H9 (cell line): ENCODE data around the gene RIMBP2. TPM values are rescaled to one million over a fixed set of nuclear protein-coding genes. Genes with fewer than 3 reads are reported as not detected.

Source experiments
- DNase-seq: peaks from one replicate; pipeline ENCODE4 v3.0.0-alpha.2; 2017
- H2AFZ ChIP-seq: one replicate; pipeline ENCODE4 v1.6.1; 2013; ENCODE audit warnings: mild to moderate bottlenecking, low read length, control low read depth, moderate library complexity
- H2AK5ac ChIP-seq: 2 replicates; pipeline ENCODE4 v1.6.1; 2013; ENCODE audit warnings: low read length, control low read depth, mixed read lengths; ENCODE audit not compliant: insufficient read length
- H2BK120ac ChIP-seq: one replicate; pipeline ENCODE4 v1.6.1; 2013; ENCODE audit warnings: low read depth, mild to moderate bottlenecking, low read length, control low read depth, inconsistent platforms; ENCODE audit not compliant: poor library complexity, severe bottlenecking
- H2BK12ac ChIP-seq: 2 replicates; pipeline ENCODE4 v1.6.1; 2013; ENCODE audit warnings: low read length, control low read depth, mixed read lengths, low read depth; ENCODE audit not compliant: insufficient read length
- H2BK15ac ChIP-seq: 2 replicates; pipeline ENCODE4 v1.6.1; 2013; ENCODE audit warnings: low read depth, low read length, control low read depth
- H2BK20ac ChIP-seq: one replicate; pipeline ENCODE4 v1.6.1; 2013; ENCODE audit warnings: low read depth, mild to moderate bottlenecking, low read length, control low read depth, inconsistent platforms; ENCODE audit not compliant: poor library complexity, severe bottlenecking
- H2BK5ac ChIP-seq: 2 replicates; pipeline ENCODE4 v1.6.1; 2013; ENCODE audit warnings: low read length, control low read depth, mixed read lengths; ENCODE audit not compliant: insufficient read length
- H3K14ac ChIP-seq: 2 replicates; pipeline ENCODE4 v1.6.1; 2013; ENCODE audit warnings: low read length, control low read depth; ENCODE audit not compliant: insufficient read depth
- H3K18ac ChIP-seq: 2 replicates; pipeline ENCODE4 v1.6.1; 2013; ENCODE audit warnings: low read depth, mild to moderate bottlenecking, mixed read lengths, low read length, control low read depth; ENCODE audit not compliant: insufficient read length
- H3K23ac ChIP-seq: 2 replicates; pipeline ENCODE4 v1.6.1; 2013; ENCODE audit warnings: low read length, control low read depth, mixed read lengths, low read depth; ENCODE audit not compliant: insufficient read length
- H3K23me2 ChIP-seq: 2 replicates; pipeline ENCODE4 v1.6.1; 2013; ENCODE audit warnings: low read depth, mild to moderate bottlenecking, mixed read lengths, low read length, control low read depth; ENCODE audit not compliant: insufficient read length, poor library complexity, severe bottlenecking
- H3K27ac ChIP-seq: 2 replicates; pipeline ENCODE4 v1.5.1; 2013; ENCODE audit warnings: low read length, control low read depth, mixed read lengths, low read depth; ENCODE audit not compliant: insufficient read length
- H3K27me3 ChIP-seq: 2 replicates; pipeline ENCODE4 v1.6.1; 2013; ENCODE audit warnings: low read length, control low read depth, inconsistent platforms; ENCODE audit not compliant: insufficient read depth
- H3K4ac ChIP-seq: 2 replicates; pipeline ENCODE4 v1.6.1; 2013; ENCODE audit warnings: low read depth, mild to moderate bottlenecking, control low read depth, inconsistent platforms, low read length, moderate library complexity
- H3K4me1 ChIP-seq: 2 replicates; pipeline ENCODE4 v1.6.1; 2013; ENCODE audit warnings: low read length, control low read depth, inconsistent platforms; ENCODE audit not compliant: insufficient read depth
- H3K4me2 ChIP-seq: 2 replicates; pipeline ENCODE4 v1.6.1; 2013; ENCODE audit warnings: low read length, control low read depth, mixed read lengths; ENCODE audit not compliant: insufficient read length, insufficient read depth
- H3K56ac ChIP-seq: 2 replicates; pipeline ENCODE4 v1.6.1; 2013; ENCODE audit warnings: low read depth, mild to moderate bottlenecking, mixed read lengths, low read length, control low read depth; ENCODE audit not compliant: insufficient read length
- H3K79me1 ChIP-seq: 2 replicates; pipeline ENCODE4 v1.6.1; 2013; ENCODE audit warnings: low read depth, mild to moderate bottlenecking, moderate library complexity, low read length, control low read depth, inconsistent platforms; ENCODE audit not compliant: insufficient read depth, poor library complexity, severe bottlenecking
- H3K79me2 ChIP-seq: 2 replicates; pipeline ENCODE4 v1.6.1; 2013; ENCODE audit warnings: low read length, control low read depth, inconsistent platforms; ENCODE audit not compliant: insufficient read depth
- H3K9ac ChIP-seq: 2 replicates; pipeline ENCODE4 v1.6.1; 2013; ENCODE audit warnings: low read length, control low read depth, mixed read lengths; ENCODE audit not compliant: insufficient read length; ENCODE audit errors: extremely low read depth
- H3K9me3 ChIP-seq: one replicate; pipeline ENCODE4 v1.6.1; 2013; ENCODE audit warnings: low read depth, low read length, inconsistent platforms; ENCODE audit not compliant: control insufficient read depth
- H3T11ph ChIP-seq: one replicate; pipeline ENCODE4 v1.6.1; 2013; ENCODE audit warnings: mild to moderate bottlenecking, low read length, control low read depth, inconsistent platforms
- H4K20me1 ChIP-seq: one replicate; pipeline ENCODE4 v1.6.1; 2013; ENCODE audit not compliant: control insufficient read depth, insufficient read length, insufficient read depth
- H4K5ac ChIP-seq: 2 replicates; pipeline ENCODE4 v1.6.1; 2013; ENCODE audit warnings: low read depth, mild to moderate bottlenecking, mixed read lengths, low read length, control low read depth; ENCODE audit not compliant: insufficient read length
- H4K8ac ChIP-seq: replicated peaks from 2 replicates; pipeline ENCODE4 v1.6.1; 2013; ENCODE audit warnings: low read length, control low read depth, mixed read lengths, low read depth; ENCODE audit not compliant: insufficient read length
- H4K91ac ChIP-seq: 2 replicates; pipeline ENCODE4 v1.6.1; 2013; ENCODE audit warnings: low read depth, mild to moderate bottlenecking, moderate library complexity, mixed read lengths, low read length, control low read depth; ENCODE audit not compliant: insufficient read length
- H3K27ac Mint-ChIP-seq, 3 experiments: 2 replicates in 2 of 3; 3 replicates in 1 of 3; pipeline ENCODE4 v1.8.0; 2020 to 2021; ENCODE audit warnings: mixed read lengths in 3 of 3, mild to moderate bottlenecking in 1 of 3, moderate library complexity in 1 of 3
- H3K27me3 Mint-ChIP-seq: 2 replicates; pipeline ENCODE4 v1.8.0; 2021; ENCODE audit warnings: low read depth, mild to moderate bottlenecking, moderate library complexity, mixed read lengths
- H3K36me3 Mint-ChIP-seq, 3 experiments: 2 replicates in 2 of 3; 3 replicates in 1 of 3; pipeline ENCODE4 v1.8.0; 2020 to 2021; ENCODE audit warnings: low read depth in 3 of 3, mixed read lengths in 3 of 3; ENCODE audit not compliant: insufficient read depth in 1 of 3
- H3K4me1 Mint-ChIP-seq, 2 experiments: 2 replicates each; pipeline ENCODE4 v1.8.0; 2020; ENCODE audit warnings: mixed read lengths in 2 of 2
- H3K4me3 Mint-ChIP-seq, 2 experiments: 2 replicates in 1 of 2; 3 replicates in 1 of 2; pipeline ENCODE4 v1.8.0; 2020 to 2021; ENCODE audit warnings: mild to moderate bottlenecking in 2 of 2, mixed read lengths in 2 of 2, moderate library complexity in 1 of 2
- H3K9me3 Mint-ChIP-seq, 2 experiments: 2 replicates in 1 of 2; 3 replicates in 1 of 2; pipeline ENCODE4 v1.8.0; 2020; ENCODE audit warnings: mild to moderate bottlenecking in 2 of 2, mixed read lengths in 2 of 2, moderate library complexity in 1 of 2
- CTCF ChIP-seq: fragments of 200-600 bp; sonication (generic); conservative IDR thresholded peaks from 3 replicates; pipeline ENCODE4 v1.8.0; 2021; ENCODE audit warnings: antibody characterized with exemption, mild to moderate bottlenecking
- WGBS: extraction: QIAGEN DNeasy Blood & Tissue Kit; methylation state at CpG from one replicate; pipeline ENCODE4 v1.1.7; 2013; ENCODE audit warnings: missing lambda C conversion rate, low lambda C conversion rate, mixed read lengths; ENCODE audit not compliant: insufficient read length; ENCODE audit errors: extremely low coverage; 5-methylcytosine and 5-hydroxymethylcytosine counted together
- total RNA-seq: library from RNA; stranded (reverse); gene quantifications from 2 replicates; pipeline ENCODE4 v1.2.1, GENCODE V29; 2021

Gene RIMBP2
- total RNA-seq, 1 experiment from 2014 or later, result 0.70 TPM

GRCh38 chr12:130573766-130574165 is 142.3 kb downstream of the RIMBP2 start:
- H3K18ac ChIP-seq, result no peak overlapping the region
- H2BK12ac ChIP-seq, result no peak overlapping the region
- H3K4me1 ChIP-seq, result no peaks in the 10 kb centered on the region
- H4K5ac ChIP-seq, result no peak overlapping the region
- no peak overlapping the region for H3K4ac ChIP-seq
- H3K4me2 ChIP-seq, result no peak overlapping the region
- H2AFZ ChIP-seq, result no peak overlapping the region
- no peak overlapping the region for H2AK5ac ChIP-seq
- no peaks in the 10 kb centered on the region; the same call in 1 of the 2 replicates for H3K27me3 ChIP-seq
- no peak overlapping the region for H2BK120ac ChIP-seq
- H4K91ac ChIP-seq, result no peak overlapping the region
- H3K23me2 ChIP-seq, result no peaks in the 10 kb centered on the region
- TF ChIP-seq CTCF, result no peak
- no peaks in the 10 kb centered on the region for H3K9me3 ChIP-seq
- H3K56ac ChIP-seq, result no peak overlapping the region
- H2BK20ac ChIP-seq, result no peak overlapping the region
- H3K36me3 Mint-ChIP-seq, result 0 out of 7 replicates have a peak, but pooled peaks cover 0 to 2% (median 0%) of the 10 kb centered on the region in 3 experiments
- no peaks in the 10 kb centered on the region; the same call in none of the 2 replicates for H3K27me3 Mint-ChIP-seq
- H3K9me3 Mint-ChIP-seq, result no peaks in the 10 kb centered on the region; a peak in 1 of 5 replicates
- H3K27ac ChIP-seq, result no peak overlapping the region
- no peak overlapping the region for H3K4me3 Mint-ChIP-seq
- no peak overlapping the region for H3K23ac ChIP-seq
- H4K8ac ChIP-seq, result no peak overlapping the region
- H3K27ac Mint-ChIP-seq, result no peak overlapping the region; a peak in 1 of 7 replicates
- H2BK15ac ChIP-seq, result no peak overlapping the region
- H3T11ph ChIP-seq, result no peak overlapping the region
- no peaks in the 10 kb centered on the region for H3K79me2 ChIP-seq
- no peak for DNase-seq
- no peaks in the 10 kb centered on the region for H3K79me1 ChIP-seq
- no peak overlapping the region for H3K9ac ChIP-seq
- no peak overlapping the region for H2BK5ac ChIP-seq
- no peak overlapping the region for H3K14ac ChIP-seq
- no peaks in the 10 kb centered on the region for H3K4me1 Mint-ChIP-seq
- no CpG with 5 or more reads among the region's 7 CpGs for WGBS
- H4K20me1 ChIP-seq, result no peaks in the 10 kb centered on the region
